DOHH2 (cell line): ENCODE measurements around the gene ITPR1.

Experiments
- H3F3A ChIP-seq: fragments of 200-600 bp; sonication (generic), shearing (Covaris generic); 2 replicates; pipeline ENCODE4 v1.6.0; 2016; ENCODE audit warnings: antibody characterized with exemption, mild to moderate bottlenecking; ENCODE audit not compliant: control insufficient read depth, insufficient read depth
- H3K27ac ChIP-seq: fragments of 200-600 bp; sonication (generic); 2 replicates; pipeline ENCODE4 v1.5.1; 2014; ENCODE audit warnings: low read depth, mild to moderate bottlenecking, low read length, moderate library complexity
- H3K27me3 ChIP-seq: fragments of 200-600 bp; sonication (generic); 2 replicates; pipeline ENCODE4 v1.6.1; 2014; ENCODE audit warnings: mild to moderate bottlenecking, low read length, mixed read lengths; ENCODE audit not compliant: control insufficient read depth
- H3K36me3 ChIP-seq: fragments of 200-600 bp; sonication (generic); 2 replicates; pipeline ENCODE4 v1.6.1; 2014; ENCODE audit warnings: mild to moderate bottlenecking, low read length, moderate library complexity, mixed read lengths; ENCODE audit not compliant: control insufficient read depth
- H3K4me1 ChIP-seq: fragments of 200-600 bp; sonication (generic); 2 replicates; pipeline ENCODE4 v1.6.1; 2014; ENCODE audit warnings: mild to moderate bottlenecking, low read length, mixed read lengths; ENCODE audit not compliant: control insufficient read depth
- H3K4me2 ChIP-seq: fragments of 200-600 bp; sonication (generic); 2 replicates; pipeline ENCODE4 v1.6.0; 2014; ENCODE audit warnings: mild to moderate bottlenecking, low read length, moderate library complexity
- H3K4me3 ChIP-seq: fragments of 200-600 bp; sonication (generic); 2 replicates; pipeline ENCODE4 v1.5.1; 2014; ENCODE audit warnings: mild to moderate bottlenecking, low read length, mixed read lengths
- H3K79me2 ChIP-seq: fragments of 200-600 bp; sonication (generic); 2 replicates; pipeline ENCODE4 v1.6.1; 2014; ENCODE audit warnings: mild to moderate bottlenecking, low read length, mixed read lengths; ENCODE audit not compliant: control insufficient read depth
- H3K9me2 ChIP-seq: fragments of 200-600 bp; sonication (generic); replicated peaks from 2 replicates; pipeline ENCODE4 v1.6.1; 2014; ENCODE audit warnings: mild to moderate bottlenecking, low read length, mixed read lengths; ENCODE audit not compliant: control insufficient read depth
- H3K9me3 ChIP-seq: fragments of 200-600 bp; sonication (generic); 2 replicates; pipeline ENCODE4 v1.6.1; 2014; ENCODE audit warnings: antibody characterized with exemption, low read length, mixed read lengths; ENCODE audit not compliant: control insufficient read depth, insufficient read depth
- H4K20me1 ChIP-seq: fragments of 200-600 bp; sonication (generic); 2 replicates; pipeline ENCODE4 v1.6.0; 2014; ENCODE audit warnings: low read depth, mild to moderate bottlenecking, antibody characterized with exemption, low read length, moderate library complexity; ENCODE audit not compliant: control insufficient read depth, insufficient read depth
- CTCF ChIP-seq: fragments of 200-600 bp; sonication (generic); IDR thresholded peaks from one replicate; pipeline ENCODE4 v1.5.1; 2014; ENCODE audit warnings: antibody characterized with exemption, mild to moderate bottlenecking, low read depth, low read length; ENCODE audit not compliant: poor library complexity, severe bottlenecking
- EZH2phosphoT487 ChIP-seq: fragments of 200-600 bp; sonication (generic); IDR thresholded peaks from 2 replicates; pipeline ENCODE4 v1.6.1; 2017; ENCODE audit warnings: borderline replicate concordance, mild to moderate bottlenecking, antibody characterized with exemption, low read length, moderate library complexity, mixed read lengths

The ITPR1 gene

DNA sequence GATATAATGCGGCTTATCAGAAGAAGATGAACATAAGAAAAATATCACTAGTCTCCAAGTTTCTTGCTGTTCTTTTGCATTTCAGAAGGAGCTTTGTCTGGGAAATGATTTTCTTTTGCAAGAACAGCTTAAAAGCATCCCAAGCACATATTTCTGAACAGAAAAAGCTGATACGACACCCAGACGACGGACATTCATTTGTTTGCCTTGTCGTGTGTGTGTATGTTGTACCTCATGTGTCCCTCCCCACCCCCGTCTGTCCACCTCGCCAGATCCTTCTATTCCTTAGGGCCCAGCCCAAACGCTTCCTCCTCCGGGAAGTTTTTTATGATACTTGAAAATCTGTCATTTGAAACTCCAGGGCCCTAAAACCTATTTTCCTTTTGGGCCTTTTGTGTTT is 8.8 kb downstream of the ITPR1 start:
- Histone ChIP-seq H3K27ac (no peak overlapping the region), H3F3A (peaks cover 10% of the 10 kb centered on the region; the same call in 1 of the 2 replicates), H3K9me2 (no peaks in the 10 kb centered on the region), H3K9me3 (no peaks in the 10 kb centered on the region), H4K20me1 (no peaks in the 10 kb centered on the region), H3K4me1 (peaks cover 61% of the 10 kb centered on the region), H3K4me2 (no peak overlapping the region), H3K4me3 (no peak overlapping the region), H3K79me2 (peaks cover 36% of the 10 kb centered on the region), H3K36me3 (peaks cover 25% of the 10 kb centered on the region), H3K27me3 (no peaks in the 10 kb centered on the region)
- no peak for TF ChIP-seq CTCF
- TF ChIP-seq EZH2phosphoT487 = no peak

DNA sequence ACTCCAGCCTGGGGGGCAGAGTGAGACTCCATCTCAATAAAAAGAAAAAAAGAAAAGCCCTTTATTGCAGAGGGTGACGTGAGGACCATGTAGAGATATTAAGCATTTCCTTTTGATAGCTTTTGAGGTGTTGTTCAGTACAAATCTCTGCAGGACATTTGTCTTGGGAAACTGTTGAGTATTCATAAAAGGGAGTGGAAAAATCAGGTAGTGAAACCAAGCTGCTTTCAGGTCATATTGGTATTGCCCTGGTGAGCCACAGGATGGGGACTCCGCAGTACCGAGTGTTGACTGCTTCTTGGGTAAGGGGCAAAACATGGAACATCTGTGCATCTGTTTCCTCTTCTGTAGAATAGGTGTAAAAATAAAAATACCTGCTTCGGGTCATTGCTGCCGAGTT is 9.9 kb downstream of the ITPR1 start:
- peak overlapping the region; percentile 80 for H3K27ac ChIP-seq
- H3K4me2 ChIP-seq = peak overlapping the region; percentile 92
- peaks cover 70% of the 10 kb centered on the region for H3K4me1 ChIP-seq
- no peaks in the 10 kb centered on the region for H3K27me3 ChIP-seq
- peak overlapping the region; percentile 66 for H3K4me3 ChIP-seq
- no peaks in the 10 kb centered on the region for H3K9me3 ChIP-seq
- H3F3A ChIP-seq = peaks cover 18% of the 10 kb centered on the region
- no peaks in the 10 kb centered on the region for H3K9me2 ChIP-seq
- H4K20me1 ChIP-seq = no peaks in the 10 kb centered on the region
- TF ChIP-seq CTCF (no peak), EZH2phosphoT487 (no peak)
- peaks cover 44% of the 10 kb centered on the region for H3K79me2 ChIP-seq
- peaks cover 18% of the 10 kb centered on the region for H3K36me3 ChIP-seq

- Histone ChIP-seq H3K27ac (peak overlapping the region; percentile 80), H4K20me1 (no peaks in the 10 kb centered on the region), H3K4me1 (peaks cover 79% of the 10 kb centered on the region), H3F3A (peaks cover 18% of the 10 kb centered on the region), H3K4me2 (peak overlapping the region; percentile 92), H3K79me2 (peaks cover 54% of the 10 kb centered on the region), H3K36me3 (peaks cover 20% of the 10 kb centered on the region), H3K9me3 (no peaks in the 10 kb centered on the region), H3K4me3 (peak overlapping the region; percentile 66), H3K27me3 (no peaks in the 10 kb centered on the region), H3K9me2 (no peaks in the 10 kb centered on the region)
- TF ChIP-seq CTCF (no peak), EZH2phosphoT487 (no peak)
Observed at GRCh38 chr3:4504340-4505261, 11.5 kb downstream of the ITPR1 start.
